DND-41 (cell line): ENCODE measurements around the gene CKS1B.

Source experiments
- CTCF ChIP-seq: IDR thresholded peaks from 2 replicates; pipeline ENCODE4 v1.5.1; 2012; ENCODE audit warnings: borderline replicate concordance, low read length, moderate library complexity, mild to moderate bottlenecking; ENCODE audit not compliant: poor library complexity, severe bottlenecking; ENCODE audit errors: extremely low read depth
- EZH2 ChIP-seq: IDR thresholded peaks from 3 replicates; pipeline ENCODE4 v1.6.1; 2012; ENCODE audit warnings: borderline replicate concordance, low read depth, mild to moderate bottlenecking, moderate library complexity, low read length, inconsistent platforms; ENCODE audit not compliant: severe bottlenecking

- TF ChIP-seq CTCF (no peak), EZH2 (no peak)
Observed at GRCh38 chr1:154967331-154967950, 7.0 kb upstream of the CKS1B start.
